ENCODE data around the gene SMYD4. TPM values are rescaled to one million over a fixed set of nuclear protein-coding genes. Genes with fewer than 3 reads are reported as not detected.

The SMYD4 gene
- total RNA-seq, 1 experiment from 2014 or later, result 9.3 TPM

DNA sequence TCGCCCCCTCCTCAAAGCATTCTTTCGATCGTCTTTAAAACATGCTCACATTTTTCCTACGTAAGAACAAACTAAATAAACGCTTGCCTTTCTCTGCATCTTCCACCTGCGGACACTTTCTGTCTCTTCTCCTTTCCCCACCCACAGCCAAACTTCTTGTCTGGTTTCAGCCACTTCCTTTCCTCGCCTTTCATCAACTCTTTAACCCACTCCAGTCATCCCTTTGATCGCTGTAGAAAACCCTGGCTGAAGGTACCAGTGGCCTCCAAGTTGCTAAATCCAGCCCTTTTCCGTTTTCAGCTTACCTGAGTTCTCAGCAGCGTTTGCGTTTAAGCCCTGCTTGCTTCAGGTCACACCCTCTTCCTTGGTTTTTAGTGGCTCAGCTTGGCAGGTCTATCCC lies 586 bp upstream of the SMYD4 start:
- Histone ChIP-seq H3K9me3 (ENCODE audit: low read length) (no peaks in the 10 kb centered on the region), H3F3A (ENCODE audit: low read length, unreplicated experiment) (no peaks in the 10 kb centered on the region), H3K4me1 (ENCODE audit: insufficient read depth, low read length) (peaks cover 9% of the 10 kb centered on the region), H3K36me3 (ENCODE audit: low read depth, low read length) (peaks cover 3% of the 10 kb centered on the region; the same call in 1 of the 2 replicates), H3K27me3 (ENCODE audit: low read length) (no peaks in the 10 kb centered on the region), H3K79me2 (ENCODE audit: low read length) (peaks cover 57% of the 10 kb centered on the region), H3K27ac (ENCODE audit: low read length) (no peak overlapping the region), H3K4me3 (ENCODE audit: low read length) (peak overlapping the region; percentile 74), H3K9me2 (replicated peaks; ENCODE audit: low read length) (no peaks in the 10 kb centered on the region), H4K20me1 (ENCODE audit: low read length) (no peaks in the 10 kb centered on the region), H2AFZ (ENCODE audit: low read length) (peak overlapping the region; percentile 72), H3K4me2 (ENCODE audit: low read length) (peak overlapping the region; percentile 79), H3K9ac (ENCODE audit: low read length) (peak overlapping the region; percentile 73)
- ATAC-seq (peak; percentile 18), DNase-seq (peak; percentile 32)
- TF ChIP-seq EZH2phosphoT487 (IDR thresholded peaks at IDR 0.05; ENCODE audit: borderline replicate concordance, low read length) (no peak), EZH2 (IDR thresholded peaks at IDR 0.05; ENCODE audit: low read length, unreplicated experiment) (no peak)
- TF ChIP-seq, protein P1, sequence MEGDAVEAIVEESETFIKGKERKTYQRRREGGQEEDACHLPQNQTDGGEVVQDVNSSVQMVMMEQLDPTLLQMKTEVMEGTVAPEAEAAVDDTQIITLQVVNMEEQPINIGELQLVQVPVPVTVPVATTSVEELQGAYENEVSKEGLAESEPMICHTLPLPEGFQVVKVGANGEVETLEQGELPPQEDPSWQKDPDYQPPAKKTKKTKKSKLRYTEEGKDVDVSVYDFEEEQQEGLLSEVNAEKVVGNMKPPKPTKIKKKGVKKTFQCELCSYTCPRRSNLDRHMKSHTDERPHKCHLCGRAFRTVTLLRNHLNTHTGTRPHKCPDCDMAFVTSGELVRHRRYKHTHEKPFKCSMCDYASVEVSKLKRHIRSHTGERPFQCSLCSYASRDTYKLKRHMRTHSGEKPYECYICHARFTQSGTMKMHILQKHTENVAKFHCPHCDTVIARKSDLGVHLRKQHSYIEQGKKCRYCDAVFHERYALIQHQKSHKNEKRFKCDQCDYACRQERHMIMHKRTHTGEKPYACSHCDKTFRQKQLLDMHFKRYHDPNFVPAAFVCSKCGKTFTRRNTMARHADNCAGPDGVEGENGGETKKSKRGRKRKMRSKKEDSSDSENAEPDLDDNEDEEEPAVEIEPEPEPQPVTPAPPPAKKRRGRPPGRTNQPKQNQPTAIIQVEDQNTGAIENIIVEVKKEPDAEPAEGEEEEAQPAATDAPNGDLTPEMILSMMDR (conservative IDR thresholded peaks at IDR 0.05; ENCODE audit: low read depth, low read length), result no peak
- POLR2A ChIA-PET (ENCODE audit: unreplicated experiment), result interaction anchor here (0.6 kb wide), 1 partner anchor 473 kb away, joined by 9 read pairs; the partner anchor contains the start of gene SMG6
- BruUV-seq (replicated peaks), result TSS peak; percentile 38
- intact Hi-C loops (cut with micrococcal nuclease), result no loop called here
- CTCF ChIA-PET, result no interaction called here

DNA sequence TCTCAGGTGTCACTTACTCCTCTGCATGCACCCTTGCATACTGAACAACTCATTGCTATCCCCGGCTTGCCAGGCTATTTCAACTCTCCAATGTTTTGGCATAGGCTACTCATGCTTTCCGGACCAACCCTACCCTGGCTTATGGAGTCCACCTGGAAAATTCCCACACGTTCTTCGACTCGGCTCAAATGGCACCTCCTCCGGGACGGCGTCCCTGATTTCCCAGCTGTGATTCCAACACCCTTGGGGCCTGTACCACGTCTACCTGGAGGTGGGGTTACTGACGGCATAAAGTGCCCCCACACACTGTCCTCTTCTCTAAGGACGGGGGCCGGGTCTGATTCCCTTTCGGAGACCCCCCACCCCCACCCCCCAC lies 498 bp downstream of the SMYD4 start:
- Histone ChIP-seq H3K9ac (ENCODE audit: low read length) (peak overlapping the region; percentile 73), H3K4me3 (ENCODE audit: low read length) (peak overlapping the region; percentile 74), H3K4me1 (ENCODE audit: insufficient read depth, low read length) (peaks cover 9% of the 10 kb centered on the region), H3K9me3 (ENCODE audit: low read length) (no peaks in the 10 kb centered on the region), H4K20me1 (ENCODE audit: low read length) (no peaks in the 10 kb centered on the region), H3K4me2 (ENCODE audit: low read length) (peak overlapping the region; percentile 79), H3F3A (ENCODE audit: low read length, unreplicated experiment) (no peaks in the 10 kb centered on the region), H3K36me3 (ENCODE audit: low read depth, low read length) (0 out of 2 replicates have a peak, but pooled peaks cover under 1% of the 10 kb centered on the region), H3K9me2 (replicated peaks; ENCODE audit: low read length) (no peaks in the 10 kb centered on the region), H2AFZ (ENCODE audit: low read length) (peak overlapping the region; percentile 72), H3K27ac (ENCODE audit: low read length) (no peak overlapping the region), H3K79me2 (ENCODE audit: low read length) (peaks cover 47% of the 10 kb centered on the region), H3K27me3 (ENCODE audit: low read length) (no peaks in the 10 kb centered on the region)
- TF ChIP-seq EZH2phosphoT487 (IDR thresholded peaks at IDR 0.05; ENCODE audit: borderline replicate concordance, low read length), result no peak
- no peak for TF ChIP-seq EZH2 (IDR thresholded peaks at IDR 0.05; ENCODE audit: low read length, unreplicated experiment)
- intact Hi-C loops (cut with micrococcal nuclease), result loop anchor here (2.0 kb wide), 1 partner anchor 180 kb away; the partner anchor contains the start of gene RILP
- DNase-seq, result peak; percentile 9
- POLR2A ChIA-PET (ENCODE audit: unreplicated experiment), result no interaction called here
- ATAC-seq, result peak; percentile 37
- TSS peak; percentile 67 for BruUV-seq (replicated peaks)
- CTCF ChIA-PET, result interaction anchor here (0.6 kb wide), 1 partner anchor 13 kb away, joined by 3 read pairs; no protein-coding TSS in a partner anchor

DNA sequence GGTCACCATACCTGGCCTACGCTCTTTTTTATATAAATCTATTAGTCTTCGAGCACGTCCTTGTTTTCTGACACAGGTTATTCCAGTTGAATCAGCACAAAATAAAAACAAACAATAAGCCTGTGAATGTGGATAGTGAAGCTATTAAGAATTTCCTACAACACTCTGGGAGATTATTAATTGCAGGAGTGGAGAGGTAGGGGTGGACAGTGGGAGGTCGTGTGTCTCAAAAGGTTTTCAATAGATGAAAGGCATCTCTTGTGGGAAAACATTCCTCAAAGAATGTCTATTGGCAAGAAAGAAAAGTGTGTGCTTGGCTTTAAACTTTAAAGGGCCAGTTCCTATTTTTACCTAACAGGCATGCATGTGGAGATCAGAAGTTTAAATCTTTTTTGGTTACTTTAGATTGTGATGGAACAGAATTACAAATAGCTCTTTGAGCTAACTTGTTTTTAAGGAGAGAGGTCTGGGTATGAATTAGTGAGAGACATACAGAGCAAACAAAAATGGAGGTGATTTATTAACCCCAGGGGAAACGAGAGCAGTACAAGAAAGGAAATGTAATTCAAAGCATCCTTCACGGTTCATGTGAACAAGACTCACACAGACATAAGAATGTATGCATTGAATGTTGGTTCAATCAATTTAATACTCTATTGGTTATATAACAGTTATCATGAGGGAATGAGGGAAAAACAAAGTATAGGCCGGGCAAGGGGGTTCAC lies 9.0 kb downstream of the SMYD4 start:
- no peaks in the 10 kb centered on the region for H4K20me1 ChIP-seq (ENCODE audit: low read length)
- H3F3A ChIP-seq (ENCODE audit: low read length, unreplicated experiment), result no peaks in the 10 kb centered on the region
- POLR2A ChIA-PET (ENCODE audit: unreplicated experiment), result no interaction called here
- no peaks in the 10 kb centered on the region for H3K79me2 ChIP-seq (ENCODE audit: low read length)
- H3K27ac ChIP-seq (ENCODE audit: low read length), result no peak overlapping the region
- no peak overlapping the region for H2AFZ ChIP-seq (ENCODE audit: low read length)
- no peaks in the 10 kb centered on the region for H3K9me2 ChIP-seq (replicated peaks; ENCODE audit: low read length)
- H3K36me3 ChIP-seq (ENCODE audit: low read depth, low read length), result no peaks in the 10 kb centered on the region
- H3K4me1 ChIP-seq (ENCODE audit: insufficient read depth, low read length), result no peaks in the 10 kb centered on the region
- ATAC-seq (no peak), DNase-seq (no peak)
- no peak for TF ChIP-seq EZH2 (IDR thresholded peaks at IDR 0.05; ENCODE audit: low read length, unreplicated experiment)
- H3K9ac ChIP-seq (ENCODE audit: low read length), result no peak overlapping the region
- no peak overlapping the region for H3K4me2 ChIP-seq (ENCODE audit: low read length)
- CTCF ChIA-PET, result no interaction called here
- BruUV-seq (replicated peaks), result no TSS peak
- H3K4me3 ChIP-seq (ENCODE audit: low read length), result no peak overlapping the region
- intact Hi-C loops (cut with micrococcal nuclease), result no loop called here
- H3K9me3 ChIP-seq (ENCODE audit: low read length), result no peaks in the 10 kb centered on the region
- no peaks in the 10 kb centered on the region for H3K27me3 ChIP-seq (ENCODE audit: low read length)

Measured in PC-3 (cell line).